HG03457 (cell line): ENCODE data around the gene L1CAM.

Experiments used
- ATAC-seq: cut with Tn5 transposase; IDR thresholded peaks from one replicate; pipeline ENCODE4 v1.9.1; 2021; ENCODE audit warnings: moderate number of reproducible peaks; ENCODE audit not compliant: unreplicated experiment

The L1CAM gene

GRCh38 chrX:153879741-153880439, 6.1 kb downstream of the L1CAM start:
- no peak for ATAC-seq

GRCh38 chrX:153878969-153879653, 6.9 kb downstream of the L1CAM start:
- no peak for ATAC-seq

GRCh38 chrX:153878345-153878744, 7.6 kb downstream of the L1CAM start:
- ATAC-seq = no peak

- no peak for ATAC-seq
Measured at GRCh38 chrX:153877571-153878261, 8.3 kb downstream of the L1CAM start.

- ATAC-seq = no peak
Measured at GRCh38 chrX:153876112-153876491, 9.9 kb downstream of the L1CAM start.

- ATAC-seq = no peak
Measured at GRCh38 chrX:153875391-153876111, 10.4 kb downstream of the L1CAM start.

GRCh38 chrX:153874366-153875125, 11.4 kb downstream of the L1CAM start:
- ATAC-seq = no peak

- no peak for ATAC-seq
Measured at GRCh38 chrX:153874085-153874365, 11.9 kb downstream of the L1CAM start.

- ATAC-seq = no peak
Measured at GRCh38 chrX:153873282-153874084, 12.5 kb downstream of the L1CAM start.

GRCh38 chrX:153871946-153872878, 13.8 kb downstream of the L1CAM start:
- no peak for ATAC-seq

GRCh38 chrX:153871451-153871850, 14.5 kb downstream of the L1CAM start:
- ATAC-seq = no peak

GRCh38 chrX:153870791-153871360, 15.1 kb downstream of the L1CAM start:
- no peak for ATAC-seq

GRCh38 chrX:153870288-153870690, 15.7 kb downstream of the L1CAM start:
- no peak for ATAC-seq

GRCh38 chrX:153869473-153870287, 16.3 kb downstream of the L1CAM start:
- no peak for ATAC-seq

GRCh38 chrX:153868576-153869472, 17.1 kb downstream of the L1CAM start:
- no peak for ATAC-seq

GRCh38 chrX:153867671-153868070, 18.3 kb downstream of the L1CAM start:
- no peak for ATAC-seq

GRCh38 chrX:153867139-153867538, 18.8 kb downstream of the L1CAM start:
- ATAC-seq = no peak
